Tibial nerve (tissue), 4 donors: ENCODE results near the gene UCP2.

Source experiments
- CTCF ChIP-seq, 5 experiments: fragments of 200-600 bp in 3 of 5; fragments of 450-650 bp in 2 of 5; sonication (generic) in 3 of 5; IDR thresholded peaks; one replicate each; pipeline ENCODE4 v1.5.1; 2016 to 2019; ENCODE audit warnings: antibody characterized with exemption in 5 of 5, mild to moderate bottlenecking in 3 of 5, moderate library complexity in 2 of 5
- EP300 ChIP-seq, 2 donors: sonication (generic); formaldehyde crosslinking; IDR thresholded peaks; one replicate each; pipeline ENCODE4 v1.6.1; 2017; ENCODE audit warnings: antibody characterized with exemption in 2 of 2, mild to moderate bottlenecking in 1 of 2

DNA sequence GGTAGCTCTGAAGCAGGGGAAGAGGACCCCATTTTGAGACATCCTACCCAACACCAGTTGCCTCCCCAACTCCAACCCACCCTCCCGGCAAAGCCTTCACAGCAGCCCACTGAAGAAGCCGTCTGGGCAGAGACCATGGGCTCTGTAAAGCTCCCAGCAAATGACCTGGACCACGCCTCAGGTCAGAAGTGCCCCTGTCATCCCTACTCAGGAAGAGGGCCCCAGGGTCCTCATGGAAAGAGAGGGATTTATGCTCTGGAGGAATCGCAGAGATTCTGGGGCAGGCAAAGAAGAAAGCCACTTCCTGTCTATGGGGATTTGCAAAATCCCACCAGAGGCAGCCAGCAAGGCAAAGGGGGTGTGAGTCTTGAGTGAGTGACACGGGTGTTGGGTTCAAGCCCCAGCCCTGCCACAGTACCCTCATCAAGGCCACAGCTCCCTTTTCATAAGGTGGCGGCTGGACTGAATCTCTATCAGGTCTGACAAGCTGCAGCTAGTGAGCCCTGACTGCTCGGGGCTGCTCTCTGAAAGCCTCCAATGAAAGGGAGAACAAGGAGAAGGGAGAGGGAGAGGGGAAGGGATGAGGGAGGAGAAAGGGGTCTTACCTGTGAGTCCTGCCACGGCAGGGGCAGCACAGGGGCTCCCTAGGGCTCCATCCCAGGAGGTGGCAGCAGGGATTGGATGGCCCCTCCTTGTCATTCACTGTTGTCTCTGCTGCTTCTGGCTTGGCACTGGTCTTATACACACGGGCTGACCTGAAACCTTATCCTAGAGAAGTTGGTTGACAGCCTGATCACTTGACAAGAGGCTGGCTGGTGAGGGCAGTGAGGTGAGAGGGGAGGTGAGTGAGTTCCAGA lies 26.0 kb upstream of the UCP2 start, which contains the start of gene UCP3:
- TF ChIP-seq CTCF (IDR thresholded peaks at IDR 0.05) (no peak), EP300 (IDR thresholded peaks at IDR 0.05) (no peak)
